ENCODE measurements around the gene ANKRD13D.

The ANKRD13D gene

DNA sequence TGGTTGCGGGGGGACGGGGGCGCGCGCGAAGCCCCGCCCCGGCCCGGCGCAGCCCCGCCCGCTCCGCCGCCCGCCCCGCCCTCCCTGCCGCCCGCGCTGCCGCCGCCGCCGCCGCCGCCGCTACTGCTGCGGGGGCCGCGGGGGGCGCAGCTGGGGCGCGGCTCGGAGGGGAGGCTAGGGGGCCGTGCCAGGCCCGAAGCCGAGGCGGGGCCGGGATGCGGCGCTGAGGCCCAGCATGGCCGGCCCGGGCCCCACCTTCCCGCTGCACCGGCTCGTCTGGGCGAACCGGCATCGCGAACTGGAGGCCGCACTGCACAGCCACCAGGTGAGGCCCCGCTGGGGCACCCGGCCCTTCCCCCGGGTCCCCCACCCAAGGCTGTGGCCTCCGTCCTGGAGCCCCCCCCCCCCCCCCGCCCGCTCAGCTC is at the start of gene ANKRD13D:
Gene ANKRD13D, plus strand, starts transcription at position 78 of the 425 bp plus-strand sequence. Its CDS starts 158 bp downstream, at position 236.
- DNase-seq (ENCODE audit: low spot score), result peak; percentile 83

GRCh38 chr11:67239783-67240575 is 49.1 kb upstream of the ANKRD13D start:
- peak; percentile 99 for DNase-seq (ENCODE audit: low spot score)

GRCh38 chr11:67240576-67241389 is 48.3 kb upstream of the ANKRD13D start:
- peak; percentile 64 for DNase-seq (ENCODE audit: low spot score)

- no peak for DNase-seq (ENCODE audit: low spot score)
Observed at GRCh38 chr11:67242548-67242947, 46.6 kb upstream of the ANKRD13D start.

- no peak for DNase-seq (ENCODE audit: low spot score)
Observed at GRCh38 chr11:67243051-67243450, 46.1 kb upstream of the ANKRD13D start.

GRCh38 chr11:67245046-67245445 is 44.1 kb upstream of the ANKRD13D start:
- DNase-seq (ENCODE audit: low spot score), result no peak

DNA sequence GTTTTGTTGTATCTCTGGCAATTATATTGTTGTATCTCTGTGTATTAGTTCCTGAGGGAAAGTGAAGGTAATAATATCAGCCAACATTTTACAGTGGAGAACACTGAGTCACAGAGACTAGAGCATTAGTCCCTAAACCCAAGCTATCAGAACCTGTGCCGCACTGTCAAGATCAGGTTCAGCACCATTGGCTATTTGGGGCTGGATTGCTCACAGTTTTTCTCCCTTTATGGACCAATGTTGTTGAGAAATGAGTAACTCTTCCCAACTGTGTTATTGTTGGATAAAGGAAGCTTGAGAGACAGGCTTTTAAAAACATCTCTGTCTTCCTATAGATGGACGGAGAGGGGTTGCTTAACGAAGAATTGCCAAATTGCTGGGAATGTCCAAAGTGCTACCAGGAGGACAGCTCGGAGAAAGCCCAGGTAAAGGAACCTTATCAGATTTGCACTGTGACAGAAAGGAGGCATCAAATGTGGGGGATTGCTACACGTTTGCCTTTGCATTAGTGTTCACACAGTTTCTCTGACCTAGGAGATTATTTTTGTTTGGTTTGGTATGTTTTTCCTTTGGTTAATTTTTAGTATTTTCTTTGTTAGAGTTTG is 41.1 kb upstream of the ANKRD13D start:
- DNase-seq (ENCODE audit: low spot score), result no peak

DNA sequence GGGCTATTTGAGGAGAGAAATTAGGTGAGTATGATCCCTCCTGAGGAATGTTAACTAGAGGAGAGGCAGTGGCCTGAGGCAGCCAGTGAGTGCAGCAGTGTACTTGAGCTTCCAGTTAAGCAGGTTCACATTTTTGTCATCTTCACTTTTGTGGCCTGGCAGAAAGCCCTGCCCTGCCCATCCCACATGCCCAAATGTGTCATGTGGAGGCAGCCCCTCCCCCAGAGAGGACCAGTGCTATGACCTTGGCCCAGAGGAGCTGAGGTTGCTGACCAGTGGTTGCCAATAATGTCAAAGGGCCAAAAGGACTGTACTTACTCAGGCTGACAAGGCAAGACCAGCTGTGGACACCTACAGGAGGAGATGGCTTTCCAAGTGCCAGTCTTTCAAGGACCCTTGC is 40.5 kb upstream of the ANKRD13D start:
- DNase-seq (ENCODE audit: low spot score), result no peak

GRCh38 chr11:67250059-67251043 is 38.8 kb upstream of the ANKRD13D start:
- DNase-seq (ENCODE audit: low spot score), result no peak

GRCh38 chr11:67251841-67252240 is 37.3 kb upstream of the ANKRD13D start:
- DNase-seq (ENCODE audit: low spot score), result no peak

GRCh38 chr11:67252831-67253239 is 36.3 kb upstream of the ANKRD13D start:
- peak; percentile 86 for DNase-seq (ENCODE audit: low spot score)

GRCh38 chr11:67253872-67254624 is 35.1 kb upstream of the ANKRD13D start:
- no peak for DNase-seq (ENCODE audit: low spot score)

GRCh38 chr11:67254798-67255197 is 34.3 kb upstream of the ANKRD13D start:
- DNase-seq (ENCODE audit: low spot score), result no peak

DNA sequence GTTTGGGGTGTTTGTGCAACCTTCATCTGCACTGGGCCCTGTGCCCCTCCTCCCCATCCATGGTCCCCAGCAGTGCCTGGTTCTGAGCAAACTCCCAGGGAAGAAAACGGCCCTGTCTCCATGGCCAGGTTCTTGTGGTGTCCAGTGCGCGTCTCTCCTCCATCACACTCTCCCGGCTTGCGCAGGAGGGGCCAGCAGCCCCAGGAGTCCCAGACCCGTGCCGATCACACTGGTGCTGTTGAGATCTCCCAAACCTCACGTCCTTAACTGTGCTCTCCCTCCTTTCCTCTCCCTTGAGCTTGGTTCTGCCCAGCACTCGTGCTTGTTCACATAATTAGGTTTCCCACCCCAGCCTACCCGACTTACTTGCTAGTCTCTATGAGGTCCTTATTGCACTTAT is 33.8 kb upstream of the ANKRD13D start:
- DNase-seq (ENCODE audit: low spot score), result no peak

DNA sequence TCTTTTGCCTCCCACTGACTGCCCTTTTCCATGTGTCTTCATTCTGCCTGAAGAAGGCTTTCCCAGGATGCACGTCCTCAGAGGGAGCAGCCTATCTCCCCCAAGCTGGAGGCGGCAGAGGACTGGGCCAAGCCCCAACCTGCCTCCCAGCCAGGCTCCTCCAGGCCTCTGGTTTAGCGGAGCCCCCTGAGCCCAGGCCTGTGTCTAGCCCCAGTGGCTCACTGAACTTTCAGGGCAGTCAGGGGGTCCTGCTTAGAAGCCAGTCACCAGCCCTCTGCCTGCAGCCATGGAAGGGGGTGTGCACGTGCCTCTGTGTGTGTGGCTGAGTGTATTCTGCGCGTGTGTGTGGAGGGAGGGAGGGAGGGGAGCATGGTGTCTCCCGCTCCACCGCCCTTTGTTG is 33.2 kb upstream of the ANKRD13D start:
- DNase-seq (ENCODE audit: low spot score), result no peak

DNA sequence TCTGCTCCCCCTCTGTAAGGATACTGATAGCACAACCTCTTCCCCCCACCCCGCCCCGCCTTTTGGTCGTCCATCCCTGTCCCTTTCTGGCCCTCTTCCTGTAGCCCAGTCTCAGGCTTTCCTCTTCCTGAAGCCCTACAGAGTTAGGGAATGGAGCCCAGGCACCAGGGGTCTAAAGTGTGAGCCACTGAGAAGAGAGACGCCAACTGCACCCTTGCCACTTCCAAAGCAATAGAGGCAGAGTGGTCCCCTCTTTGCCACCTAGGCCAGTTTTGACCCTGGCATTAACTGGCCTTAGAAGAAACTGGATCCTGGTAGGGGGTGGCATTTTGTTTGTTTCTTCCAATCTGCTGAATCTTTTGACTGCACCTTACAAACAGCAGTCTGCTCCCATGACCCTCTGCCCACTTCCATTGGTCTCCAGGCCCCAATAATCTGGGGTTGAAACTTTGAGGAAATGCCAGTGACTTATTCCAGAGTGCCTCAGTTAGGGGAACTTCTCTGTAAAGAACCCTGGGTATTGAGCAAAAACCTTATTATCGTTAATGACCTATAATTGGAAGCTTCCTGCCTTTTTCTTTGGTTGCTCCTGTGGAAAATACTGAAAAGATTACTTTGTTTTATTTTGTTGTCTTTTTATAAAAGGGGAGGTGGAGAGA is 32.5 kb upstream of the ANKRD13D start:
- no peak for DNase-seq (ENCODE audit: low spot score)

DNA sequence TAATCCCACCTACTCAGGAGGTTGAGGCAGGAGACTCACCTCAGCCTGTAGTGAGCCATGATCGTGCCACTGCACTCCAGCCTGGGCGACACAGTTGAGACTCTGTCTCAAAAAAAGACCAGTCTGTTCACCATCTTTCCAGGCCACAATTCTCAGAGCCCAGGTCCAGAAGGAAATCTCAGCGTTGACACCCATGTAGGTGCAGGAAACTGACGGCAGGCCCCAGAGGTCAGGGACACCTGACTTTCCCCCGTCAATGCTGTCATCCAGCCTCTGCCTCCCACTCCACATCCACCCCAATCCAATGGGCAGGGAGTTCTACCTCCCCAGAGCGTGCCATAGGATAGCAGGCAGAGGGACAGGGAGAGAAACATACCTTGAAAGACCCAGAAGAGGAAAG is 28.7 kb upstream of the ANKRD13D start:
- no peak for DNase-seq (ENCODE audit: low spot score)

GRCh38 chr11:67260885-67261639 is 28.0 kb upstream of the ANKRD13D start:
- peak; percentile 70 for DNase-seq (ENCODE audit: low spot score)

DNA sequence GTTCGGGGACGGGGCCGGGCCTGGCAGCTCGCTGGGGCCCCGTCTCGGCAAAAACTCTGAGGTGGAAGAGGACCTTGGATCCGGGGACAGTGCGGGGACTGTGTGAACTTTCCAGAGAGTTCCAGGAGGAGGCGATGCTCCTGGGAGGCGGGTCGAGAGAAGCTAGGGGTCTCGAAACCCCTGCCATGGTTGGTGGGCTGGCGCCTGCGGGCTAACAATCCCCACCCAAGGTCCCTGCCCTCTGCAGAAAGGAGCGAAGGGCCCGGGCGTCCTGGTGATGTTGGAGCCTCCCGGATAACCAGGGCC is 27.5 kb upstream of the ANKRD13D start:
- DNase-seq (ENCODE audit: low spot score), result no peak

Data from Ammon's horn (tissue), 1 donor.